Stimulated activated CD4-positive, alpha-beta T cell treated with anti-CD3 and anti-CD28 coated beads, Interleukin-15, amount 100 ng/mL, for 24 hours (primary cell): Measurements from ENCODE around the gene NFX1.
"Not testable (repeated sequence)": the region's sequence is repeated elsewhere in the genome, so short reads cannot be mapped to it uniquely, and the experiment has no call there.

Experiments used
- DNase-seq: peaks from one replicate; pipeline ENCODE4 v3.0.0-alpha.2; 2020

The NFX1 gene

GRCh38 chr9:33311953-33312352, 21.6 kb downstream of the NFX1 start:
- no peak for DNase-seq

GRCh38 chr9:33315371-33315770, 25.1 kb downstream of the NFX1 start:
- DNase-seq: no peak

GRCh38 chr9:33317136-33317535, 26.8 kb downstream of the NFX1 start:
- DNase-seq: not testable (repeated sequence)

GRCh38 chr9:33318225-33318624, 27.9 kb downstream of the NFX1 start:
- no peak for DNase-seq

GRCh38 chr9:33318781-33319180, 28.5 kb downstream of the NFX1 start:
- no peak for DNase-seq

- DNase-seq: no peak
Observed at GRCh38 chr9:33320230-33320567, 29.9 kb downstream of the NFX1 start.

GRCh38 chr9:33320568-33321261, 30.4 kb downstream of the NFX1 start:
- peak; percentile 30 for DNase-seq

- DNase-seq: no peak
Observed at GRCh38 chr9:33329117-33329563, 38.8 kb downstream of the NFX1 start.

- no peak for DNase-seq
Observed at GRCh38 chr9:33329979-33330378, 39.7 kb downstream of the NFX1 start.

- no peak for DNase-seq
Observed at GRCh38 chr9:33331377-33331891, 41.1 kb downstream of the NFX1 start.

GRCh38 chr9:33332011-33332410, 41.7 kb downstream of the NFX1 start:
- DNase-seq: no peak

GRCh38 chr9:33332956-33333355, 42.6 kb downstream of the NFX1 start:
- not testable (repeated sequence) for DNase-seq

- no peak for DNase-seq
Observed at GRCh38 chr9:33340186-33340585, 49.9 kb downstream of the NFX1 start.

GRCh38 chr9:33341182-33341581, 50.9 kb downstream of the NFX1 start:
- DNase-seq: no peak

GRCh38 chr9:33344145-33344544, 53.8 kb downstream of the NFX1 start:
- no peak for DNase-seq

- no peak for DNase-seq
Observed at GRCh38 chr9:33346564-33346963, 56.2 kb downstream of the NFX1 start.

- DNase-seq: no peak
Observed at GRCh38 chr9:33348998-33349397, 58.7 kb downstream of the NFX1 start.

GRCh38 chr9:33349743-33350142, 59.4 kb downstream of the NFX1 start:
- DNase-seq: no peak

- DNase-seq: no peak
Observed at GRCh38 chr9:33350310-33350709, 60.0 kb downstream of the NFX1 start.

GRCh38 chr9:33351547-33351946, 61.2 kb downstream of the NFX1 start:
- no peak for DNase-seq

- no peak for DNase-seq
Observed at GRCh38 chr9:33354651-33355211, 64.4 kb downstream of the NFX1 start.

- no peak for DNase-seq
Observed at GRCh38 chr9:33355933-33356332, 65.6 kb downstream of the NFX1 start.

- DNase-seq: not testable (repeated sequence)
Observed at GRCh38 chr9:33358641-33359040, 68.3 kb downstream of the NFX1 start.

- DNase-seq: no peak
Observed at GRCh38 chr9:33364127-33364526, 73.8 kb downstream of the NFX1 start.

GRCh38 chr9:33364814-33365213, 74.5 kb downstream of the NFX1 start:
- not testable (repeated sequence) for DNase-seq
